Measurements from ENCODE around the gene DNAH2.
"Not testable (repeated sequence)": the region's sequence is repeated elsewhere in the genome, so short reads cannot be mapped to it uniquely, and the experiment has no call there.

Gene DNAH2

GRCh38 chr17:7857713-7858521 lies 140.4 kb downstream of the DNAH2 start, which contains the start of gene CYB5D1:
Gene CYB5D1, plus strand, starts transcription at chr17:7858003. Its CDS starts 132 bp downstream, at chr17:7858135.
- Histone ChIP-seq H2BK5ac (ENCODE audit: low read length) (peak within 1 kb of the TSS; percentile 97), H3K4me1 (ENCODE audit: control insufficient read depth, low read depth, low read length) (peaks cover 7% of the 10 kb centered on the region), H3K4ac (ENCODE audit: low read depth, low read length) (no peak within 1 kb of the TSS), H3K23ac (ENCODE audit: low read length) (peak within 1 kb of the TSS; percentile 81), H3K56ac (ENCODE audit: low read length) (peak within 1 kb of the TSS; percentile 96), H3K4me3 (ENCODE audit: low read length) (peak within 1 kb of the TSS; percentile 69), H3K9ac (ENCODE audit: low read length) (peak within 1 kb of the TSS; percentile 83), H2AK5ac (ENCODE audit: low read length) (no peak within 1 kb of the TSS), H3K79me2 (ENCODE audit: control insufficient read depth, insufficient read depth, low read length) (no peaks in the 10 kb centered on the region), H3K27me3 (ENCODE audit: insufficient read depth, low read length, poor library complexity) (peaks cover 2% of the 10 kb centered on the region), H2BK15ac (replicated peaks; ENCODE audit: low read depth) (no peak within 1 kb of the TSS), H3K27ac (ENCODE audit: low read depth, low read length) (peak within 1 kb of the TSS; percentile 89), H4K8ac (ENCODE audit: low read depth, low read length) (no peak within 1 kb of the TSS), H2BK120ac (ENCODE audit: low read depth, low read length) (peak within 1 kb of the TSS; percentile 98), H3K4me2 (ENCODE audit: low read length) (peak within 1 kb of the TSS; percentile 89), H4K5ac (ENCODE audit: low read length) (no peak within 1 kb of the TSS), H3K18ac (ENCODE audit: low read length) (peak within 1 kb of the TSS; percentile 92), H3K79me1 (ENCODE audit: low read length) (peaks cover 6% of the 10 kb centered on the region), H3K36me3 (ENCODE audit: control insufficient read depth, insufficient read depth, low read length) (no peaks in the 10 kb centered on the region)
- peak; percentile 96 for DNase-seq
- WGBS (ENCODE audit: extremely low coverage, insufficient coverage, low lambda C conversion rate) = no CpG with 5 or more reads among the region's 48 CpGs

GRCh38 chr17:7858522-7858810 lies 140.9 kb downstream of the DNAH2 start:
- Histone ChIP-seq H3K27me3 (ENCODE audit: insufficient read depth, low read length, poor library complexity) (peaks cover 2% of the 10 kb centered on the region), H3K4me1 (ENCODE audit: control insufficient read depth, low read depth, low read length) (peaks cover 7% of the 10 kb centered on the region), H3K4ac (ENCODE audit: low read depth, low read length) (no peak overlapping the region), H2BK5ac (ENCODE audit: low read length) (peak overlapping the region; percentile 77), H3K4me2 (ENCODE audit: low read length) (peak overlapping the region; percentile 89), H3K79me2 (ENCODE audit: control insufficient read depth, insufficient read depth, low read length) (no peaks in the 10 kb centered on the region), H2AK5ac (ENCODE audit: low read length) (no peak overlapping the region), H2BK15ac (replicated peaks; ENCODE audit: low read depth) (no peak overlapping the region), H3K4me3 (ENCODE audit: low read length) (peak overlapping the region; percentile 69), H2BK120ac (ENCODE audit: low read depth, low read length) (no peak overlapping the region), H3K36me3 (ENCODE audit: control insufficient read depth, insufficient read depth, low read length) (no peaks in the 10 kb centered on the region), H3K9ac (ENCODE audit: low read length) (peak overlapping the region; percentile 76), H4K5ac (ENCODE audit: low read length) (no peak overlapping the region), H3K18ac (ENCODE audit: low read length) (no peak overlapping the region), H3K56ac (ENCODE audit: low read length) (peak overlapping the region; percentile 93), H4K8ac (ENCODE audit: low read depth, low read length) (no peak overlapping the region), H3K79me1 (ENCODE audit: low read length) (peaks cover 6% of the 10 kb centered on the region), H3K23ac (ENCODE audit: low read length) (no peak overlapping the region), H3K27ac (ENCODE audit: low read depth, low read length) (no peak overlapping the region)
- whole genome bisulfite sequencing (ENCODE audit: extremely low coverage, insufficient coverage, low lambda C conversion rate) = no CpG with 5 or more reads among the region's 20 CpGs
- DNase-seq = peak; percentile 84

- H3K4ac ChIP-seq (ENCODE audit: low read depth, low read length) = no peak overlapping the region
- peak overlapping the region; percentile 69 for H3K4me3 ChIP-seq (ENCODE audit: low read length)
- no peak overlapping the region for H2BK5ac ChIP-seq (ENCODE audit: low read length)
- no peak for DNase-seq
- H3K9ac ChIP-seq (ENCODE audit: low read length) = peak overlapping the region; percentile 76
- H3K18ac ChIP-seq (ENCODE audit: low read length) = no peak overlapping the region
- peak overlapping the region; percentile 93 for H3K56ac ChIP-seq (ENCODE audit: low read length)
- H3K27ac ChIP-seq (ENCODE audit: low read depth, low read length) = no peak overlapping the region
- no peaks in the 10 kb centered on the region for H3K36me3 ChIP-seq (ENCODE audit: control insufficient read depth, insufficient read depth, low read length)
- H3K79me1 ChIP-seq (ENCODE audit: low read length) = peaks cover 6% of the 10 kb centered on the region
- H2BK15ac ChIP-seq (replicated peaks; ENCODE audit: low read depth) = no peak overlapping the region
- H2BK120ac ChIP-seq (ENCODE audit: low read depth, low read length) = no peak overlapping the region
- no CpG with 5 or more reads among the region's 8 CpGs for WGBS (ENCODE audit: extremely low coverage, insufficient coverage, low lambda C conversion rate)
- no peak overlapping the region for H3K23ac ChIP-seq (ENCODE audit: low read length)
- no peaks in the 10 kb centered on the region for H3K79me2 ChIP-seq (ENCODE audit: control insufficient read depth, insufficient read depth, low read length)
- peak overlapping the region; percentile 89 for H3K4me2 ChIP-seq (ENCODE audit: low read length)
- H3K27me3 ChIP-seq (ENCODE audit: insufficient read depth, low read length, poor library complexity) = peaks cover 2% of the 10 kb centered on the region
- H3K4me1 ChIP-seq (ENCODE audit: control insufficient read depth, low read depth, low read length) = peaks cover 7% of the 10 kb centered on the region
- H4K5ac ChIP-seq (ENCODE audit: low read length) = no peak overlapping the region
- no peak overlapping the region for H2AK5ac ChIP-seq (ENCODE audit: low read length)
- no peak overlapping the region for H4K8ac ChIP-seq (ENCODE audit: low read depth, low read length)
Measured at GRCh38 chr17:7859028-7859427, 141.5 kb downstream of the DNAH2 start.

GRCh38 chr17:7862692-7863437 lies 145.3 kb downstream of the DNAH2 start:
- no CpG with 5 or more reads among the region's 3 CpGs for WGBS (ENCODE audit: extremely low coverage, insufficient coverage, low lambda C conversion rate)
- no peaks in the 10 kb centered on the region for H3K36me3 ChIP-seq (ENCODE audit: control insufficient read depth, insufficient read depth, low read length)

GRCh38 chr17:7864384-7864783 lies 146.8 kb downstream of the DNAH2 start:
- H3K4me1 ChIP-seq (ENCODE audit: control insufficient read depth, low read depth, low read length); H3K79me2 ChIP-seq (ENCODE audit: control insufficient read depth, insufficient read depth, low read length); H2BK5ac ChIP-seq (ENCODE audit: low read length); DNase-seq; H3K79me1 ChIP-seq (ENCODE audit: low read length); H3K36me3 ChIP-seq (ENCODE audit: control insufficient read depth, insufficient read depth, low read length); H3K56ac ChIP-seq (ENCODE audit: low read length); H3K4me3 ChIP-seq (ENCODE audit: low read length); H2BK120ac ChIP-seq (ENCODE audit: low read depth, low read length); H3K27me3 ChIP-seq (ENCODE audit: insufficient read depth, low read length, poor library complexity); H3K4me2 ChIP-seq (ENCODE audit: low read length); H4K5ac ChIP-seq (ENCODE audit: low read length); H2BK15ac ChIP-seq (replicated peaks; ENCODE audit: low read depth); H3K27ac ChIP-seq (ENCODE audit: low read depth, low read length); H2AK5ac ChIP-seq (ENCODE audit: low read length); H3K23ac ChIP-seq (ENCODE audit: low read length); H3K18ac ChIP-seq (ENCODE audit: low read length); H3K9ac ChIP-seq (ENCODE audit: low read length); H4K8ac ChIP-seq (ENCODE audit: low read depth, low read length); H3K4ac ChIP-seq (ENCODE audit: low read depth, low read length): not testable (repeated sequence)
- WGBS (ENCODE audit: extremely low coverage, insufficient coverage, low lambda C conversion rate) = no CpG with 5 or more reads among the region's 5 CpGs

More at GRCh38 chr17:7862692-7863437, 145.3 kb downstream of the DNAH2 start:
- Histone ChIP-seq H3K18ac (ENCODE audit: low read length) (no peak overlapping the region), H4K8ac (ENCODE audit: low read depth, low read length) (no peak overlapping the region), H2AK5ac (ENCODE audit: low read length) (no peak overlapping the region), H3K79me2 (ENCODE audit: control insufficient read depth, insufficient read depth, low read length) (no peaks in the 10 kb centered on the region), H3K27me3 (ENCODE audit: insufficient read depth, low read length, poor library complexity) (no peaks in the 10 kb centered on the region), H2BK120ac (ENCODE audit: low read depth, low read length) (no peak overlapping the region), H3K4me2 (ENCODE audit: low read length) (no peak overlapping the region), H3K23ac (ENCODE audit: low read length) (no peak overlapping the region), H3K9ac (ENCODE audit: low read length) (no peak overlapping the region), H3K56ac (ENCODE audit: low read length) (no peak overlapping the region), H3K4ac (ENCODE audit: low read depth, low read length) (no peak overlapping the region), H3K4me3 (ENCODE audit: low read length) (no peak overlapping the region), H2BK15ac (replicated peaks; ENCODE audit: low read depth) (no peak overlapping the region), H3K4me1 (ENCODE audit: control insufficient read depth, low read depth, low read length) (peaks cover 5% of the 10 kb centered on the region), H3K27ac (ENCODE audit: low read depth, low read length) (no peak overlapping the region), H2BK5ac (ENCODE audit: low read length) (no peak overlapping the region), H4K5ac (ENCODE audit: low read length) (no peak overlapping the region), H3K79me1 (ENCODE audit: low read length) (peaks cover 6% of the 10 kb centered on the region)
- DNase-seq = peak; percentile 78
